Right kidney (tissue), 9 donors: ENCODE results near the gene EFHB.
"Not testable (repeated sequence)": the region's sequence is repeated elsewhere in the genome, so short reads cannot be mapped to it uniquely, and the experiment has no call there.

Experiments
- DNase-seq: peaks from one replicate; pipeline ENCODE4 v3.0.0-alpha.2; 2016
- long read RNA-seq, 8 donors: transcript quantifications; one replicate each; lab custom pipeline, GENCODE V29; 2026

The EFHB gene, protein sequence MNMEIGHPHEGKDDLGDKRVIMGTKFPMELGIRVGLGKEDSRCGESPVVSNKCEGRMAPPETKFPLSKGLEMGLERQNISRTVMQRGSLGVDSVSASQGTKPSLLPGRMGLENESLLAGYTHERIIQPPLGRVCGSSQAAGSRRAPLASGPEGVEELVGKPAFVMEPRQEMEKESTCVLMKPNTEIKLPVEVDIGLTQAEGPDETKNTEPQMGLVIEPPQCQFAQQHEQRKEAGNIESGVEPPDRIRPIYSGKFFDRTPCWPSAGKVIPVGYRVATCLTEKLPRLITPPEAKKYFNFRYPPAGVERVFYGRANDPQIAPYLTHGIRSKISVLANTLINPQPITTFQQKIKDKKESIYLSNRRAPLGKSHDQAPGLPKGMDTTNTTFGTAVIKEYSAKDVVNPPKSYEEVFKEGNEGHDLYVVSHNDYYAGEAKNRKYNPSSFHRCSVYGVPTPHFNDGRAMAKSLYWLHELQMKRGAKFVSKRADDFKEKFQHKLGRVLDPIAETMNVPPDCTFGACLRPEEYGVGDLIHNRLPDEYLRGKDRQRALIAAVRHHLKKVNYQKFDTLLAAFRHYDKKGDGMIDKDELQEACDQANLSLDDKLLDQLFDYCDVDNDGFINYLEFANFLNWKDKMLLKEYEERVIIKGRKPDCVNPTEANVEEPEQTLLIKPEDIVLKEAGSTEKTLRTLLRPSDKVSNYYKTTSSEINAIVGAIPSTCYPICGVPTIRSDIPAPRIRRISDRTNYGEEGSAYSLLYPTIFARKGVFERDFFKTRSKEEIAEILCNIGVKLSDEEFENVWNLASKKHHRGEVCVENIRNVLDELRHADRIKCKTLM
- long read RNA-seq, donor 1, result 0 reads
- long read RNA-seq, donor 2, result 0 reads
- long read RNA-seq, donor 3, result 0 reads
- long read RNA-seq, donor 4, partial matches to known transcripts, result 0 of 26 reads
- long read RNA-seq, donor 4, other reads (novel, unspliced or antisense), result 26 of 26 reads
- long read RNA-seq, donor 5, result 0 reads
- long read RNA-seq, donor 6, result 0 reads
- long read RNA-seq, donor 7, partial matches to known transcripts, result 68 of 104 reads
- long read RNA-seq, donor 7, other reads (novel, unspliced or antisense), result 33 of 104 reads
- long read RNA-seq, donor 8, result 0 reads

DNA sequence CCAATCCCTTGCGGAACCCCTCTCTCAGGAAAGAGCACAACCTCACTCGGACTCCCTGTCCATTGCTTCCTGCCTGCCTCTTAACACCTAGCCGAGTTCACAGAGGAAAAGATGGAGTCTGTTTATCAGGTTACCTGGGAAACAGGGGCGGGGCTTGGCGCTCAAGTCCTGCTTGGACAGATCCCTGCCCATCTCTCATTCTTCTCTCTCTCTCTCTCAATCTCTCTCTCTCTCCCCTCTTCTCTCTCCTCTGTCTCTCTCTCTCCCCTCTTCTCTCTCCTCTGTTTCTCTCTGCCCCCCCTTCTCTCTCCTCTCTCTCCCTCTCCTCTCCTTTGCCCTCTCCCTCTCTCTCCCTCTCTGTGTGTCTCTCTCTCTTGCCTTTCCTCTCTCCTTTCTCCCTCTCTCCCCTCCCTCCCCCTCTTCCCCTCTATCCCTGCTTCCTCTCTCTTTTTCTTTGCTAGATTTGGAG is at the start of gene EFHB:
Gene EFHB, minus strand, starts transcription at position 120 of the 469 bp plus-strand sequence. CDS start 199 bp downstream, outside the sequence.
- DNase-seq, result peak; percentile 7

DNA sequence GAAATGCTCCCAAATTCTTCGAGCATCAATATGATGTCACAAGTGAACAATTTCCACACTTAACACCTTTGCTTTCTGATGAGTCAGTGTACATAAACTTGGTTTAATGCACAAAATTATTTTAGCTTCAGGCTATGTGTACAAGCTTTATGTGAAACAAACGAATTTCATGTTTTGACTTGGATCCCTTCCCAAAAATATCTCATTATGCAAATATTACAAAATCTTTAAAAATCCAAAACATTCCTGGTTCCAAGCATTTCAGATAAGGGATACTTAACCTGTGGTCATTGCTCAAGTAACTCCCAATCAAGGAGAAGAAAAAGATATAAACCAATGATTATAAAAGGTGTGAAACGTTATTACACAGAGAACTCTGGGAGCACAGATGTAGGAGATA is 38.0 kb upstream of the EFHB start:
- no peak for DNase-seq

DNA sequence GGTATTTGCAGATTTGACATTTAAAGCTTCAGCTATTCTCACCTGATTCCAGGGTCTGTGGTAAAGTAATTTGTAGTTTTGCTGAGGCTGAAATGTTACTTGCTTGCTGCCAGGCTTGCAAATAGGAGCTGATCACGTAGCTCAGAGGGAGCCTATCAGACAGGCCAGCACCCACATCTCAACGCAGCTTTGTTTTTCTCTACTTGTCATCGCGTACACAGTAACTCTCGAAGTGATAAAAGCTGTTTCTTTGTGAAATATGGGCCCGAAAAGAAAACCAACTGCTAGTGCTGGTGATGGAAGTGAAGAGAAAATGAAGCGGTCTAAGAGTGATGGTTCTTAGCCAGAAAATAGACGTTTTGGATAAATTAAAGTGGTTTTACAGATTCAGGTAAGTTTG is 36.3 kb upstream of the EFHB start:
- DNase-seq, result no peak

DNA sequence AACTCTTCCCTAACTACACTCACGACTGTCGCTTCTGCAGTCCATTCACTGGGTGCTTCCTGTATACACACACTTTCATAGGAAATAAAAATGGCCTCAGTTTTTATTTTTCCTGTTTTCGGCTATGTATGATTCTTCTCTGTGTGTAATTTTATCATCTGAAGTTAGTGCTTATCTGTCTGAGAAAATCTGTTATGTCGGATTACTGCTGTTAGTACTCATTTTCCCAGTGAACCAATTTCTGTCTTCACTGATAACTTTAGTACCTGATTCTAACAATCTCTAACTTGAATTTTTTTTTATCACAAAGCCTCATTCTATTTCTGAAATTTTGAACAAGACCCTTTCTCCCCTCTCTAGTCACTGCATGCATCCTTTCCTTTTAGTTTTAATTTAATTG is 33.8 kb upstream of the EFHB start:
- DNase-seq, result no peak

DNA sequence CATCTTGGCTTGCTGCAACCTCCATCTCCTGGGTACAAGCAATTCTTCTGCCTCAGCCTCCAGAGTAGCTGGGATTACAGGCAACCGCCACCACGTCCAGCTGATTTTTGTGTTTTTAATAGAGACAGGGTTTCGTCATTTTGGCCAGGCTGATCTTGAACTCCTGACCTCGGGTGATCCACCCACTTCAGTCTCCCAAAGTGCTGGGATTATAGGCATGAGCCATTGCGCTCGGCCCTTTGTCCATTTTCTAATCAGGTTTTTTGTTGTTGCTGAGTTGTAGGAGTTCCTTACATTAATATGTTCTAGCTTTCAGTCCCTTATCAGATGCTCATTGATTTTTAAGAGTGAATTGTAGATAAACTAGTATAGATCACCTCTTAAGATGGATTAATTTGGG is 33.2 kb upstream of the EFHB start:
- no peak for DNase-seq

DNA sequence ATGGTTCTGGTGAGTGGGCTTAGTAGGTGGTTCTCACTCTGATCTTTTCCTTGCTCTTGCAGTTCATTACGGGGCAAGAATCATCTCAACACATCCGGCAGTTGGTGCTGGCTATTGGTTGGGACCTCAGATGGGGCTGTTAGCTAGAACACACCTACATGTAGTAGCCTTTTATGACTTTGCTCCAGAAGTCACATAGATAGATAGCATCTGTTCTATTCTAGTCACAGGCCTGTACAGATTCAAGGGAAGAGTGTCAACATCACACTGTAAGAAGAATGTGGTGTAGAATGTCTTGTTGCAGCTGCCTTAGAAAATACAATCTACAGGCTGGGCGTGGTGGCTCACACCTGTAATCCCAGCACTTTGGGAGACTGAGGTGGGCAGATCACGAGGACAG is 27.9 kb upstream of the EFHB start:
- DNase-seq, result no peak

DNA sequence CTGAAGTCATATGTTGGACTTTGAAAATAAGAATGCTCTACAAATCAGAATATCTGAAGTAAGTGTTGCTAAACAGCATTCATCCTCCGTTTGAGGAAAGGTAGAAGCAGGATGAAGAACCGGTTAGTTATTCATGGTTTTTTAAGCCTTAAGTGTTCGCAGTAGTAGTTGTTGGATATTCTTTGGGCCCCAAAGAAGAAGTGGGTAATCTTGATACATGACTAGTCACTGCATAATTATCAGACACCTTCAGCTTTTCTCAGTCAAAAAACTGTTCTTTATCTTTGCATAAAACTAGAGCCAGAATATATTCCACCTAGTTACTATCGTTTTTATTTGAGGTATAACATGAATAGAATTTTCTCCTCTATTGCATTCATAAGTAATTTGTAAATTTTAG is 26.7 kb upstream of the EFHB start:
- DNase-seq, result no peak

DNA sequence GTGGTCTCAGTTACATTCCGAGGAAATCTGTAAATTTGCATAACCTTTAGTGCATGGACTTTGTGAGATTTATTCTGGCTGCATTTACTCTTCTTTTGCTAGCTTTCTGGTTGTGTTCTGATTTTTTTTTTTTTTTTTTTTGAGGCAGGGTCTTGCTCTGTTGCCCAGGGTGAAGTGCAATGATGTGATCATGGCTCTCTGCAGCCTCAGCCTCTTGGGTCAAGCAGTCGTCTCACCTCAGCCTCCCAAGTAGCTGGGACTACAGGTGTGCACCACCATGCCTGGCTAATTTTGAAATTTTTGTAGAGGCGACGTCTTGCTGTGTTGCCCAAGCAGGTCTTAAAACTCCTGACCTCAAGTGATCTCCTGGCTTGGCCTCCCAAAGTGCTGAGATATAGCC is 25.5 kb upstream of the EFHB start:
- no peak for DNase-seq

DNA sequence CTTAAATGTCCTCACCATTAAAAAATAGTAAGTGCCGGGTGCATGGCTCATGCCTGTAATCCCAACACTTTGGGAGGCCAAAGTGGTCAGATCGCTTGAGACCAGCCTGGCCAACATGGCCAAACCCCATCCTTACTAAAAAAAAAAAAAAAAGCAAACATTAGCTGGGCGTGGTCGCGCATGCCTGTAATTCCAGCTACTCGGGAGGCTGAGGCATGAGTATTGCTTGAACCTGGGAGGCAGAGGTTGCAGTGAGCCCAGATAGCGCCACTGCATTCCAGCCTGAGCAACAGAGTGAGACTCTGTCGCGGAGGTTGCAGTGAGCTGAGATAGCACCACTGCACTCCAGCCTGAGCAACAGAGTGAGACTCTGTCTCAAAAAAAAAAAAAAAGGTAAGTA is 23.3 kb upstream of the EFHB start:
- not testable (repeated sequence) for DNase-seq

DNA sequence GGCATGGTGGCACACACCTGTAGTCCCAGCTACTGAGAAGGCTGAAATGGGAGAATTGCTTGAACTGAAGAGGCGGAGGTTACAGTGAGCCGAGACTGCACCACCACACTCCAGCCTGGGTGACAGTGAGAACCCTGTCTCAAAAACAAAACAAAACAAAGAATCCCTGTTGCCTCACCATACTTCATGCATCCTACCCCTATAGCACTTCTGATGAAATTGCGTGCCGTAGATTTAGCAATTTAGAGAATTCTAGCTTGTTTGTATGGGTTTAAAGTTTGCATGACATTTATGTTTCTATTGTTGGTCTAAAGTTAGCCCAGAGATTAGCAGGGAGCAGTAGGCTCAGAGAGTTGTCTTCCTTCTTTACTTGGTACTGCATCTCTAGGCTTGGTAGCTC is 20.7 kb upstream of the EFHB start:
- DNase-seq, result no peak

DNA sequence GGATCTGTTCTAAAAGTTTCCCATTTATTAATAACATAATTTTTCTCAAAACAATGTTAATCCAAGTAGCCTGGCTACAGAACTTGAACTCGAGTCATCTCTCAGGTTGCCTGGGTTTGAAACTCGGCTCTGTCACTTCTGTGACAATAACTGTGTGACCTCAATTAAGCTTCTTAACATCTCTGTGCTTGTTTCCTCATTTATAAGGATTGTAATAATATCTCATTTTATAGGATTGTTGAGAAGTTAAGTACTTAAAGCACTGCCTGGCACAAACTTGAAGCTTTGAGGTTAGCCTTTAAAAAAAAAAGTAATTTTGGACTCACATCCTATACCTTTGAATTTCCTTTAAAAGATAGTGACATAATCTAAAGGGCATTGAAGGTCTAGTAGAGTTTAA is 16.3 kb upstream of the EFHB start:
- no peak for DNase-seq

DNA sequence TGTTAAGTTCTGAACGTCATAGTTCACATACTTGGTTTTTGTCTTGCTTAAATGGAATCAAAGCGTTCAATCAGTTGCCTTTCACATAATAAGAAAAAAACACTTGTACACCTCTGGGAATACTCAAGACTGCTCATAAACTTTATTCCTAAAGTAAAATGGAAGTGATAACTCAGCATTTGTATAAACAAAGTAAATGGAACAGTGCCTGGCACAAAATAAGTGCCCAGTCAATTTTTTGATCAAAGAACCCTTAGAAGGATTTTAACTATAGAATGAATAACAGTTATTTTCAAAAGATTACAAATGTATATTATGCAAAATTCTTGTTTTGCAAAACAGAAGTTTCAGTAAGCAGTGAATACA is 14.2 kb upstream of the EFHB start:
- DNase-seq, result no peak

DNA sequence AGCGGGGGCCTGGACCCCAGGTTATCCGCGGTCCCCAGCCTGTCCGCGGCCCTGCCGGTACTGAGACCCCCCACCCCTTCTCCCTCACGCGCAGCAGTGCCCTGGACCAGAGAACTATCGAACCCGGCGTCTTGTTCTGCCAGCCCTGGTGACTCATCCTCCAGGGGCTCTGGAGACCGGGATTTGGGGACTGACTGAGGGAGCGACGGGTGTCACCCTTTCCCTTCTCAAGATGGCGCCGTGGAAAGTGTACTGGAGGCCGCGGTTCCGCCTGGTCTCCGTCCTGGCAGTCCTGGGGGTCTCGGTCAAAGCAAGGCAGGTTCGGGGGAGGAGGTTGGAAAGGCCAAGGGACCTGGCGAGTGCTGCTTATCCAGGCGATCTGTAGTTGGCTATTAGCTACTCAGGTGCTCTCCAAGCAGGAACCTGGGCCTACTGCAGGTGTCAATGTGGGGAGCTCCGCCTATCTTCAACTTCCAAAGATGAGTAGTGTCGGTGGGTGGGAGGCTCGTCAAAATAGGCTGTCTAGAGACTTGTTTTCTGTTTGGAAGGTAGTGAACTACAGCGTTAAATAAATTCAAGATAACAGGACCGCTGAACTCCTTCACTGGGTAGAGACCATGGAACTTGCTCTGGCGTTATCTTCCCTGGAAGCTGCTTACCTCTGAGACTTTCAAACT is 13.7 kb upstream of the EFHB start:
- no peak for DNase-seq

DNA sequence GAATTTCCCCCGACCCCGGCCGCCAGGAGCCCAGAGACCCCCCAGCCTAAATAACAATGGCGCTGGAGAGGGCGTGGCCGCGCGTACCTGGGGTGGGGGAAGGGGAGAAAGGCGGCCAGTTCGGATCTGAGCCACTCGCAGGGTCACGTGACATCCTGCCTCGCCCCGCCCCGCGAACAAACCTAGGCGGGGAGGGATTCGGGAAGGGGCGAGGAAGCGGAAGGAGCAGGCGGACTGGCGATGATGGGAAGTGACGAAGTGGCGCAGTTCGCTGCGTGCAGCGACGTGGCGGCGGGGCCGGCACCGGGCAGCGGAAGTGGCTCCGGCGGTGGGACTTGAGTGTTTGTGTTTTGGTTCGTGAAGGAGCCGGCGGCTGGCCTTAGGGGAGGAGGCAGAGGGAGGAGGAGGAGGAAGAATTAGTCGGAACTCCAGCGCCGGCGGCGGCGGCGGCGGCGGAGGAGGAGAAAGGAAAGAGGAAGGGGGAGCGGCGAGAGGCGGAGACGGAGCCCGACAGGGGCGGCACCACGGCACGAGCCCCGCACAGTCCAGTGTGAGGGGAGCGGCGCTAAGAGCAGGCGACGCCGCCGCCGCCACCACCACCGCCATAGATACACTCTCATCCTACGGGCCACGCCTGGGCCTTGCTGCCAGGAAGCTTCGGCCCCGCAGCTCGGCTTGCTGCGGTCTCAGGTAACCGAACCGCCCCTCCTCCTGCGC is 13.0 kb upstream of the EFHB start, which contains the start of gene RAB5A:
Gene RAB5A, plus strand, starts transcription at position 266 of the 717 bp plus-strand sequence. CDS start 3,802 bp downstream, outside the sequence.
- DNase-seq, result peak; percentile 99

DNA sequence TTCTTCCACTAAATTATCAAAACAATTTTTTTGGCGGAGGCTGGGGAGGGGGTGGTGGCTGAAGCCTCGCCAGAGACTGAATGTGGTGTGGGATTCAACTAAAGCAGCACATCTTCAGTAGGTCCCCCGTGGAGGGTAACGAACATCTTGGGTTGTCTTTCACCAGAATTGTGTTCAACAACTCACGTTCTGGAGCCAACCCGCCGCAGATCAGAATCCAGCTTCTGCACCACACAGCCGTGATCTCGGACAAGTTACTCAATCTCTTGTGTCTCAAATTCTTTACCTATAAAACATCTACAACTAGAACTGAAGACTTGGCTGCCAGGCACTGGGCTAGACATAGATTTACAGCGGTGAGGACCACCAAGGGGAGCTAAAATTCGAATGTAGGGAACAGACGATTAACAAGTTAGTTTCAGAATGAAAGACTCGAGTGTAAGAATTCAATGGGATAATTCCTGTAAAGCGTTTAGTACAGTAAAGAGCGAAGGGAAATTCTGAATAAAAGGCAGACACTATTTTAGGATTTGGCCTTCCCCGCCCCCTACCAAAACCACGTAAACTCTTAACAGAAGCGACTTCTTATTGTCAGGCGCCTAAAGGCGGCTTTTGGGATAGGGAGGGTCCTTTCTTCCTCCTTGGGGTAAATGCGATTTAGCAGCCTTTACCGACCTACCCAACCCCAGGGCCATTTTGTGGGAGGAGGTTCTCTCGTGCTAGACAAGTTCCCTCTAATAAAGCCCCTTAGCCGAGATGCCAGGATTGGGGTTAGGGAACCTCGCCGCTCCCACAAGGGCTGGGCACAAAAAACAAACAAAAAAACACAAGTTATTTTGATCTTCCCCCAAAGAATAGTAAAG is 12.2 kb upstream of the EFHB start:
- DNase-seq, result no peak

DNA sequence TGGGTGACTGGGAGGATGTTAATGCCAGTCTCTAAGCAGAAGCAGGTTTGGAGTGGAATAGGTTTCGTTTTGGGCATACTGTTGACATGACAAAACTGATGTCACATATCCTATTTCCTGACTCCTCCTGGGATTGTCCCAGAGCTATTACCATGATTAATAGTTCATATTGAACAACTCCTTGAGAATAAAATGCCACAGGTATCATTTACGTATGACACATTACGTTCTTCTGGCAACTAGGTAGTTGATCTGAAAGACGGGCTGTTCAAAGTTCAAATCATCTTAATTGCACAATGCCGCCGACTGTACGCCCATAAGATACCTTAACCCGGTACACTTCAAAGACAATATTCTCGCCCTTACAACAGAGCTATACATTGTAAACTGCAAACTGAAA is 11.5 kb upstream of the EFHB start:
- no peak for DNase-seq

DNA sequence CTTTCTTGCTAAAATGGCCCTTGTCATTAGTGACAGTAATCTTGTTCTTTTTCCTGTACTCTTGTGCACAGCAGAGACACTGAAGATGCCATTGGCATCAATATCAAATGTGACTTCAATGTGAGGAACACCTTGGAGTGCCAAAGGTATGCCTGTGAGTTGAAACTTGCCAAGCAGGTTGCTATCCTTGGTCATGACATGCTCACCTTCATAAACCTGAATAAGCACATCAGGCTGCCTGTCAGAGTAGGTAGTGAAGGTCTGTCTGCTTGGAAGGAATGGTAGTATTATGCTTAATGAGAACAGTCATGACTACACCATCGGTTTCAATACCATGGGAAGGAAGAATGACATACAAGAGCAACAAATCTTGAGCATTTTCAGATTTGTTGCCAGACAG is 6.6 kb upstream of the EFHB start:
- DNase-seq, result no peak

DNA sequence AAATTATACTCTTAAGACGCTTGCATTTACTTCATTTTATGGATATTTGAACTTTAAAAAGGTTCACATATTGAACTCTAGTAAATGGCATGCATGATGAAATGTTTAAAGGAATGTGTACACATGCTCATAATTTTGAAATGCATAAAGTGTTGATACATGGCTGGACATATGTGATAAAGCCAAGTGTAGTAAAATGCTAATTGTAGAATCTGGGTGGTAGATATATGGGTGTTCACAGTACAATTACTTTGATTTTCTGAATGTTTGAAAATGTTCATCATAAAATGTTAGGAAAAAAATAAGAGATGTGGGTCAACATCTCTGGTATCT is 4.2 kb upstream of the EFHB start:
- no peak for DNase-seq

DNA sequence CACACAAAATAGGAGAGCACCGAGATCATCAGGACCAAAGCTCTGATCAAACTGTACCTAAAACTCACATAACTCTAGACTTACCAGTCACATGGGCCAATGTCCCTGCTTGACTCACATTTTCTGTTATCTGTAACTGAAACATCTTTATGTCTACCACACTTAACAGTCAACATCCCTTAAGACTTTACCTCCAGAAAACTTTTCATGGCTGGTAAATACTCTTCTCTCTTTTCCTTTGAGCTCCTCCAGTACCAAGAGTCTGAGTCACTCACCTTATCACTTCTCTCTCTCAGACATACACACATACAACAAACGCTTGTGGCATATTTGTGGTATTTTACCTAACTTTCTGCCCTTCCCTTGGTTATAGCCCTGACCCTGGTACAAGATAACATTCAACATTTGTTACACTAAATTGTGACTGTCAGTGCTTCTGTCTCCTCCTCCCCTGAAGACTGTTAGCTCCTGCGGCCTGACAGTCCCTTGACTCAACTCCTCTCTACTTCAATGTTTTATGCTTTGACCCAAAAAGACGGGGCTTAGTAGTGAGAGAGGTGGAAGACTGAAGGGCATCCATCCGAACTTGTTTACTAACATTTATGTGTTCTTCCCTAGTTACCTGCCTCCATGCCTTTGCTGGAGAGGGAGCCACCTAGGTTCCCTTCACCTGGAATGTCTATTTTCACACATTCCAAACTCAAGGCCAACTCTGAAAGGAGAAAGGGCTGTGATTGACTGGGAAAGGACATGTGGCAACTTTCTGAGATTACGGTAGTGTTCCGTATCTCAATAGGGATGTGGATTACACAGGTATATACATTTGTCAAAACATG is 3.7 kb upstream of the EFHB start:
- DNase-seq, result no peak

DNA sequence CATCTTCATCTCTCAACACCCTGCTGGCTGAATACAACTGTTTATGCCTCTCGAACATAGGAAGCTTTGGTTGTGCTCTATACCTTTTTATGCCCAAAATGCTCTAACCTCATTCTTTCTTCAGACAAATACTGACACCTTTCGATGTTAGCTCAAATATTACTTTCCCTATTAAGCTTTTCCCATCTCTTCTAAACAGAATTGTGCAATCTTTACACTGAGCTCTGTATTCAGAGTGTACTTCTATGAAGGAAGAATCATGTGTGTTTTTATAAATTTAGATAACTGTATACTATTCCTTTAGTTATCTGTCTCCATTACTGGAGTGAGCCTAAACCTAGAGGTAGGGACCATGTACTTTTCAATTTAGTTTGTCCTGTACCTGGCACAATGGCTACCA is 1.6 kb downstream of the EFHB start:
- DNase-seq, result no peak
